GM18867 (cell line): Measurements from ENCODE around the gene PHACTR3.

Source experiments
- ATAC-seq: cut with Tn5 transposase; IDR thresholded peaks from one replicate; pipeline ENCODE4 v1.9.1; 2021; ENCODE audit warnings: mild to moderate bottlenecking, moderate library complexity; ENCODE audit not compliant: unreplicated experiment

The PHACTR3 gene

DNA sequence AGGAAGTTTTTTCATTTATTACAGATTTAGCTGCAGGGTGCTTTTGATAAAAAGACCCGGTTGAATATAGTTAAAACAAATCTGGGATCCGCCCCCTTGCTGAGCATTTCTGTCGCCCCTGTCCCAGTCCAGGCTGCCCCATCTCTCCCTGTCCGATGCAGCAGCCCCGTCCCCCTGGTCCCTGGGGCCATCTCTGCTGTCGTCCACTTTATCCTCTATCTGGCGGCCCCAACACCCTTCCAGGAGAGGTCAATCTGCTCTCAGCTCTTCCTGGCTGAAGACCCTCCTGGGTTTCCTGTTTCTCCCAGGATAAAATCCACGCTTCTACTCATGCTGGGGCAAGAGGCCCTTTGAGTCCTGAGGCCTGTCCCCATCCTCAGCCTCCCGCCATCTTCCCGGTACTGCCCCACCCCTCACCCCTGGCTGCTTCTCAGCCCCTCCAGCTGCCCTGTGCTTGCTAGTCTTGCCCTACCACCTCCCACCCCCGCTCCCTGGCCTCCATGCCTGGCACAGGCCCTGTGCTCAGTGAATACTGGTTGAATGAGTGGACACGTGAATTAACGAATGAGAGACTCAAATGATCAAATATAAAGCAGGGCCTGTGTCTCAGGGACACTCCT is 16.0 kb upstream of the PHACTR3 start:
- no peak for ATAC-seq

DNA sequence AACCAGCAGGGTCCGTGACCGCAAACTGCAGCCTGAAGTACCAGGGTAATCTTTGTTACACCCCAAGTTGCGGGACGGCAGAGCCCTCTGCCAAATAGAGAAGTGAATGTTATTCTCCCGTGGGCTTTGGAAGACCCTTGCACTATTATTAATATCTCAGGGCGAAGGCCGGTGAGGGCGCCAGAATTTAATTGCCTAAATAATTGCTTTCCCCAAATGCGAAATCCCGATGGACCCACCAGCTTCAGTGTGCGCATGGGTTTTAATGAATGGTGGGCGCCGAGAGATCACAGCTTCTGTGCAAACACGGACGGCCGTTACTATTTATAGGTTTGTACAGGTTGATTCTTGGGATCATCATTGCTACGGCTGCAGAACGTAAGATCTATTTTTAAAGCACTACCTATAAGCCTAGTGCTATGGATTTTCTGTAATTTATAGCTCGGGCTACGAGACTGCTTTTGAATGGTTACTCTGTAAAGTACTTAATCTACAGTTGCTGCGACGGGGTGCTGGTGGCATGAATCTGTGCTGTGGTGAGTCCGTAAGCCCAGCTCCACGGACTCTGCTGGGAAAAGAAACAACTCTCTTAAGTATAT is 15.2 kb upstream of the PHACTR3 start:
- no peak for ATAC-seq

DNA sequence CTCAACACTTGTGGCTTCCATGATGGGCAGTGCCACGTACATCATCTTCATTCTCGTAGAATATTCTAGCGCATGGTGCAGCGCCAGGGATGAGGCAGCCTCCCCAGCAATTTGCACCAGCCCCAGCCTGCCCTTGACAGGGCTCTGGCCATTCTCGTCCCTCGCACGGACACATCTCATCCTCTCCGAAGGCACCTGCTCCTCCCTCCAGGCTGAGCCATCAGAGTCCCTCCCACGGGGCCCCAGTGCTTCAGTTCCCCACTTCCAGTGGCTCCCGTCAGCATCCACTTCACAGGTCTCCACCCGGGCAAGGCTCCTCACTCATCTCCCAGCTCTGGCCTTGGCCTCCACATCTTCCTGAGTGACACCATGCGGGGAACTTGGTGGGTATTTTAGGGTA is 13.3 kb upstream of the PHACTR3 start:
- no peak for ATAC-seq

DNA sequence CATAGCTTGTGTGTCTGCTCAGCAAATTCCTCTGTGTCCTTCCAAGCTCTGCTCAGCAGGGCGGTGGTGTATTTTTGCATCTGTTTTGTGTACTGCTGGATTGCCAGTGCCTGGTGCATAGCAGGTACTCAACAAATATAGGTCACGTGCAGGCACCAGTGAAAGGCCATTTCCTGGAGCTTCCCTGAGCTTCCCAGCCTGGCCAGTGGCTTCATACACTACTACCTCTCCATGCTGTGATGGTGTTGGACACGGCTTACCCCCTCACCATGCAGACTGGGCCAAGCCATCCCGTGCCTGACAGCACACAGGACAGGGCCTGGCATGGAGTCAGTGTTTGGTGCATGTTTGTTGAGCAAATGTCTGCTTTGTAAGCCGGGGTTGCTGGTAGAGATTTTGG is 7.7 kb upstream of the PHACTR3 start:
- ATAC-seq: no peak

DNA sequence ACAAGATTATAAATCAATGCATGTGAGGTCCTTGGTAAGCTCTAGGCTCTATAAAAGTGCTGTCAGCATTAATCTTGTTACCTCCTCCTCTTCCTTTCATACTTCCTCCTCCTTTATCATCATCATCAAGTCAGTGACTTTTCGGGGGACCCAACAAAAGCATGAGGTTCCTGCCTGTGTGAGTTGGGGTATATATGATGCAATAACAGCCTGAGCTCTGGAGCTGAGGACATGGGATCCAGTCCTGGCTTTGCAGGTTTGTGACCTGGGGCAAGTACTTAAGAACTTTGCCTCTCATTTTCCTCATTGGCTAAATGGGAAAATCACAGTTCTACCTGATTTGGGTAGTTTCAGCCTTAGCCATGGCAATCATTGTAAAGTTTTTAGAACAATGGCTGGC is 7.1 kb upstream of the PHACTR3 start:
- ATAC-seq: no peak

DNA sequence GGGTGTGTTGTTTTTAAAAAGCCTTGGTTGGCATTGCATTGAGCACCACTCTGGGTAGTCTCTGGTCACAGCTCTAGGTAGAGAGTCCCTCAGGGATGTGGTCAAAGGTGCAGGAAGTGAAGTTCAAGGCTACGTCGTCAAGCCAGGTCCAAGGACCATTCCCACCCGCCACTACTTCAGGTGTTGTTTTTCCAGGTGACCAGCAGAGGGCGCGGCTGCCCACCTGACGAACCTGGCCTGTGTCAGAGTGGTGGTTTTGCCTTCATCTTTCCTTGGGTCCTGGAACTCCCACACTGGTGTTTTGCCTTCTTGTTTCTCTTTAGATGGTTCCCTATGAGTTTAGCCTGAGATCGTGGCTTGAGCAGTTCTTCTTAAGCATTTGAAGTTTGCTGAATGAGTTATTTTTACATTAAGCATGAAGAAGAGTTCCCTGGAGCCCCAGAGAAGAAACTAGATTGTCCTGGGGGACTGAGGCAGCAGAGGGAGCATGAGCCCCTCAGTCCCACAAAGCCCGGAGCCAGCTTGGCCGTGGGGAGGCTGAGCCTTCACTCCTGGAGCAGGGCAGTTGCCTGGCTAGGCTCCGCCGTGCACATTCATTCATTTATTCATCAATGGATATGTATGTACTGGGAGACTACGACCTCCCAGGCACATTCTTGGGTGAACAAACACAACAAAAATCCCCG is 5.6 kb upstream of the PHACTR3 start:
- ATAC-seq: no peak

DNA sequence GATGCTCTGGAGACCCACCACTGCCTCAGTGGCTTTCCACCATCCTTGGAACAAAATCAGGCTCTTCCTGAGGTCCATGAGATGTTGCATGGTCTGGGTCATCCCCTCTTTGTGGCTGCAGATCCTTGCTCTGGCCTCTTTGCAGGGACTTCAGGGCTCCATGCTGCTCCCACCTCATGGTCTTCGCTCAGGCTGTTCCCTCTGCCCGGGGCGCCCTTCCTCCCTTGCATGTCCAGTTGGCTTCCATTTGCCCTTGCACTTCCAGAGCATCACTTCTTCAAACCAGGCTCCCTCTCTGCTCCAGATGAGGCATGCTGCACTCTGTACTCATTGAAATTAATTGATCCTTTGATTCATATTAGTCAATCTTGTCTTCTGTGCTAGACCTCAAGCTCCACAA is 4.4 kb upstream of the PHACTR3 start:
- ATAC-seq: no peak

DNA sequence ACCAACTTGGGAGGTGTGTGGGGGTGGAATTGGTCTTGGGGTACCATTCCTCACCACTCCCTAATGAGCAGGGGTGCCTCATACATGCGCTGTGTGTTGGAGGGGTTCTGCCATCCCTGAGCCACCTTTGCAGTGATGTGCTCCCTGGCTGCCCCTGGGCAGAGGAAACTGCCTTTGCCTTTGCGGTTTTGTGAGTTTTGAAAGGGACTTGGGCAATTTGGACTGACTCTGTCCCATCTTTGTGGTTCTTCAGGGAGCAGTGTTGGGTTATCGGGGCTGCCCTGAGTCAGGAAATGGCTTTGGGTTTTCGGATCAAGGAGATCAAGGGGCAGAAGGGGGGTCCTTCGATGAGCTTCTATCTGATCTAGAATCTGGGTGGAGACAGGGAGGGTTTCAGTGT is 3.9 kb upstream of the PHACTR3 start:
- no peak for ATAC-seq

DNA sequence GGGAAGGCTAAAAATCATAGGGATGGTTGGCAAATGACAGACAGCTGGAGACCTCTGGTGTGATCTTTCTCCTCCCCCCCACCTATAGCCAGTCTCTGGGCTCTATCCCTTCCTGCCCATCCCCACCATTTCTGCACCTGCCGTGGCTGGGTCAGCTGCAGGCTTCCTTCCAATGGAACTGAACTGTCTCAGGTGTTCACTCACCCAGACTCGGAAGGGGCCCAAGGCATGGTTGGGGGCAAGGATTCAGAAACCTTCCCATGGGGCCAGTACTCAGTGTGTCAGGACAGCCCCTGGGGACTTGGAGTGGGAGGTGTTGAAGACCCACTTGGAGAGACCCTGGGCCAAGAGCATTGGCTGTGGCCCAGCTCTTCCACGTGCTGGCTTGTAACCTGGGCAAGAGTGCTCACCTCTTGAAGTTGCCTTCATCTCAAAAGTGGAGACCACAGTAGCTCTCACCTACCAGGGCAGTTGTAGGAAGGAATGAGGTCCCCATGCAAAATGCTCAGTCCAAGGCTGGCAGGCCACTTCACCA is 1.7 kb upstream of the PHACTR3 start:
- ATAC-seq: no peak

DNA sequence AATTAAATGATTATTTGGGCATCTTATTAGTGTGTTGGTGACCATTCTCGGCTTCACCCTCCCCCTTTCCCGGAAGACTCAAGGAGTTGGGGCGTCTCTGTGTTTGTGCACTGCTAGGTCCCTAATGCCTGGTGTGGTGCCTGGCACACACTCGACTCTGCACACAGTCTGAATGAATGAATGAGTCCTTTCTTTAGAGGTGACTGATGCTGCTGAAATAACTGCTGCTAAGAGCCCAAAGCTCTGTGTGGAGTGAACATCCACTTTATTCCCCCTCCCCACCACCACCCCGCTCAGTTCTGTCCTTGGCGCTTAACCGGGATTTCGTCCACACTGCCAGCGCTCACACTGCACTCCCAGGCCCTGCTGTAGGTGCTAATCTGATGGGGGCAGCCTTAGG is 1.2 kb upstream of the PHACTR3 start:
- ATAC-seq: no peak

DNA sequence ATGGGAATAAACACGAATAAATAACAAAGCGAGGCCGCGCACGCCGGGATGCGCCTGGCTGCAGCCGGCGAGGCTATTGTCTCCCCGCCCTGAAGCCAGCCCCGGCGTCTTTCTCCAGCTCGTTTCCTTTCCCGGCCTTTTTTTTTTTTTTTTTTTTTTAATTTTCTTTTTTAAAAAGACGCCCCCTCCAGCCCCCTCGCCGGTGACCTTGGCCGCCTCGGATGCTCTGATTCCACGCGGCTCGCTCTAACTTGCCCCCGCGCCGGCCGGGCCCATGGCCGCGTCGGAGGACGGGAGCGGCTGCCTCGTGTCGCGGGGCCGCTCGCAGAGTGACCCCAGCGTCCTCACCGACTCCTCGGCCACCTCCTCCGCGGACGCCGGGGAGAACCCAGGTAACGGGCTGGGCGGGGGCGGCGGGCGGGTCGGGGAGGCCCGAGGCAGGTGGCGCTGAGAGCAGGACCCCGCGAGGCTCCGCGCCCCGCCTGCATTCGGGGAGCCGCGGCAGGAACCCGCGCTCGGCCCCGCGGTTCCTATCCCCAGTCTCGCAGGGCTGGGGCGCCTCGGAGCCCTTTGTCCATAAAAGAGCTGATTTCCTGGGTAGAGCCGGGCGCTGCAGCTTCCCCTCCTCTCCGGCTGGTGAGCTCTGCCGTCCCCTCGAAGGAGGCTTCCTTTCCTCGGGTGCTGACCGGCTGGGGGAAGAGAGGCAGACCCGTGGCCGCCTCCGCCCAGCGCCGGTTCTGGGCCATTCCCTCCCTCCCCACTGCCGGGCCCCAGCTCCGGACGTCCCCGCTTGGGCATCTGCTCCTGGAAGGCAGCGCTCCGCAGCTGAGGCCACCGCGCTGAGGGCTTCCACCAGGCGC is 631 bp downstream of the PHACTR3 start:
- no peak for ATAC-seq

DNA sequence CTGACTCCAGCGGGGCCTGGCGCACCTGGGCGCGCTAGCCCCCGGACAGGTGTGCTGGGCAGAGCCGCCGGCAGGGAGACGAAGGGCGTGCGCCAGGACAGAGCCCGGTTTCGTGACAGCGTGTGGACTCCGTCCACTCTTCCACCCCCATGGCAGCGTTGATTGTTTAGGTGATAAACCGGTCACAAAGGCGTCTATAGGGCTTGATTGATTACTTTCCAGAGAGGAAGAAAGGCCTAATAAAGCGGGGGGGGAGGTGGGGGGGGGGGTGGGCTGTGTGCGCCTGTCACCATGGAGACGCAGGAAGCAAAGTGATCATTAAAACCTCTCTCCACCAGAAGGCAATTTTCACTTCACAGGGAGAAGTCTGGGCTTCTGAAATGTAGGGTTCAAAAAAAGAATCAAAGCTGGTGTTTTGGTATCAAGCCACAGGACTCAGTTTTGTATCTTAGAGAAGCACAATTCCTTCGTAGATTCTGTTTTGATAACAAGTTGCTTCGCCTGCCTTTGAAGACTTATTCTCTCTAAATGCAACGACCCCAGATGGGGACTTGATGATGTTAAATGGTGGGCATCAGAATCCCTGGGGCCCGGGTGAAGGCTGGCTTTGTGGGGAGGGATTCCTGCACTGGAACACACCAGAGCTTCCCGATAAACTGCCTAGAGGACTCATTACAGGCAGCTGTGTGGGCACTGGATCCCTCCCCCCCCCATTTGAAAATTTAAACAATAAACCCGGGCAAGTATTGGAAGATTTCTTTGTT is 1.4 kb downstream of the PHACTR3 start:
- no peak for ATAC-seq

DNA sequence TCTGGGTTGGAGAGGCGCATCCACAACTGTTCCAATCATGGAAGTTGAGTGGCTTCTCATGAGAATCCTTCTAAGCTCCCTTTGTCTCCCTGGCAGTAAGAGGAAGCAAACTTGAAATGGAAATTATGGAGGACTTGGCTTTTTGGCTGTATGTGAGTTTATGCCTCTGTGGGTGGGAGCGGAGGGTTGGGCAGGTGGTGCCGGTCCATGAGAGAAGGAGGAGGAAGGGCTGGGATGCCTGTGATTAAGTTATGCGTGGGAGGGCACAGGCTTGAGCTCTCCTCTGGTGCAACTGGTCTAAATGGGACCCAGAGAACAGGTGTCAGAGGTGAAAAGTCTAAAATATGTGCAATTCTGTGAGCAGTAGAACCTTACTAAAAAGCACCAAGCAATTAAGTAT is 2.2 kb downstream of the PHACTR3 start:
- ATAC-seq: no peak

DNA sequence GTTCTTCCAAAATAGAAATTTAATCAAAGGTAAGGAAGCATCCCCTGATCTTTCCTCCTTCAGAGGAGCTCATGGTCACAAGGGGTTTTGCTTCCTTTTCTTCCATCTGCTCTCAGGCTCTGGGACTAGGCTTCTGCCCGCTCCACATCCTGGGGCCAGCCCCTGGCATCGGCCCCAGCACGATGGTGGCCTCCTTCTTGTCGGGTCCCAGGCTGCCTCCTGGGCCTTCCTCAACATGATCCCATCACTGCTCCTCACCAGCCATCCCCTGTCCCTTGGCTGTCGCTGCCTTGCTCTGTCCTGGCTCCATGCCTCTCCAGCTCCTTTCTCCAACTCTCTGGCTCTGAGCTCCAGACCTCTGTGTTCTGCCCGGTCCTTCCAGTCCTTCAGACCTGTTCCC is 4.1 kb downstream of the PHACTR3 start:
- ATAC-seq: no peak

DNA sequence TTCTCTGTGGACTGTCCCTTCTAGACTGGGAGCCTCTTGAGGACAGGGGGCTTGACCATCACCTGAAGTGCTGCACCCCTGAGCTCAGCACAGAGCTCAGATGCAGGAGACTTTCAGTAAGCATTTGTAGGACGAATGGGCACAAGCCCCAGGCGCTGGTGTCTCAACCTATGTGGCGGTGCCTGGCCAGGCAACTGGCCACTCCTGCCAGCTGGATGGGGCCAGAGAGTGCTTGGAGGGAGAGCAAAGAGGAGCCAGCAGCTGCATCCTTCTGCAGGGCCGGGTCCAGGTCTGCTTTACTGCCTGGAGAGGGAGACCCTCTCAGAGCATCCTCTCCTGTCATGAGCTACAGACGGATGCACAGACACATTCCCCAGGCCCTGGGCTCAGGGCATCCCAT is 4.5 kb downstream of the PHACTR3 start:
- no peak for ATAC-seq

DNA sequence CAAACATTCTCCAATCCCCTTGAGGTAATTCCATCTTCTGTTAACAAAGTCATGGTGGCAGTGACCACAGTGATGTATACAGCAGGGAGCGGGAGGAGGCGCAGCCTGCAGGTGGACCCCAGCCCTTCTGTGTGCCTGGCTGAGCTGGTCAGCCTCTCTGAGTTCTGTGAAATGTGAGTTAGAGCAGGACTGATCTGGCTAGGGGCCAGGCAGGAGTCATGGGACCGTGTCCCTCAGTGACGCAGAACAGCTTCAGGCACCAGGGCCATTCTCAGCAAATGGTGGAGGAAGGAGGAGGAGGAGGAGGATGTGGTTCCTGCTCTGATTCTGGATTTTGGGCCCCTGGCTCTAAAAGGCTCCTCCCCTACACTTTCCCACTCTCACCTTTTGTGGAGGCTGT is 6.9 kb downstream of the PHACTR3 start:
- no peak for ATAC-seq

DNA sequence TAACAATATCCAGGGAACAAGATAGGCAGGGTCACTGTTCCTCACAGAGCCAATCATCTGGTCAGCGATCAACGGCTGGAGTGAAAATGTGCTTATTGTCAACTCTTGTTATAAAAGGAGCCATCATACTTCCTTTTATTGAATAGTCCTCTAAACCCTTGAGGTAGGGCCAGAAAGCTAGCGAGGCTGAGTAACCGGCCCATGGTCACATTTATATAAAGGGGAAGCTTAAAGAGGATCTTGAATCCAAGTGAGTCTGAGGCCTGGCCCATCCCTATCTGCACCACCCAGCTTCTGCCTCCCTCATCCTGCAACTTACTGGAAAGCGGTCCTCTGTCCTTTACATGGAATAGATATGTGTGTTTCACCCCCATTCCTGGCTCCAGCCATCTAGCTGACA is 9.5 kb downstream of the PHACTR3 start:
- ATAC-seq: no peak

DNA sequence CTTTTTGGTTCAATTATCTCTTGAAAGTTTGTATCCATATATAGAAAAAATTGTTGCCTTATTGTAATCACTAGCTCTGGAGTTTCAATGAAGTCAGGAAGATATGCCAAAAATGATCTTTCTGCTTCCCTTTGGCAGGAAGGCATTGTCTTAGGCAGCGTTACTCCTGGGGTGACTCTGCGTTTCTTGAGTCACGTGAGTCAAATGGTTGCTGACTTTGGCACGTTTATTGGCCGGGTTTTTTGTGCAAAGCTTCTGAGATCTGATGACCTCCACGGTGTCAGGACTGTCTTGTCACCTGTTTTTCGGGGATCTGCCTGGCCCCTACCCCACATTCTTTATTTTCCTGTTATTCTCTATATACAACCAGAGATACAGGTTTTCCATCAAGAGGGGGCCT is 10.4 kb downstream of the PHACTR3 start:
- no peak for ATAC-seq

DNA sequence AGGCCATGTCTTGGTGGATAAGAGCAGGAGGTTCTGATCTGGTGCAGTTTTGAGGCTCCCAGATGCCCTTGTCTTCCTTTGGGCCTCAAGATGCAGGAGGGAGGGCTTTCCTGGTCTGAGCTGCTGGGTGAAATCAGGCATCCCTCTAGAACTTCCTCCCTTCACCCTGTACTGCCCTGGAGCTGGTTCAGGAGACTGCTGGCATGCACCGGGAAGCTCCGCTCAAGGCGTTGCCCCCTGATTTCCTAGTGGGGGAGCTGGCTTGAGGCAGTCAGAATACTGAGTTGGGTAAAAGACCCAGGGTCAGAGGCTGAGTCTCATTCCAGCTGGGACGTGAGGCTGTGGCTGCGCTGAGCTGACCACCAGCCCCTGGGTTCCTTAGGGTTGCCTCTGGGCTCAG is 12.0 kb downstream of the PHACTR3 start:
- ATAC-seq: no peak

DNA sequence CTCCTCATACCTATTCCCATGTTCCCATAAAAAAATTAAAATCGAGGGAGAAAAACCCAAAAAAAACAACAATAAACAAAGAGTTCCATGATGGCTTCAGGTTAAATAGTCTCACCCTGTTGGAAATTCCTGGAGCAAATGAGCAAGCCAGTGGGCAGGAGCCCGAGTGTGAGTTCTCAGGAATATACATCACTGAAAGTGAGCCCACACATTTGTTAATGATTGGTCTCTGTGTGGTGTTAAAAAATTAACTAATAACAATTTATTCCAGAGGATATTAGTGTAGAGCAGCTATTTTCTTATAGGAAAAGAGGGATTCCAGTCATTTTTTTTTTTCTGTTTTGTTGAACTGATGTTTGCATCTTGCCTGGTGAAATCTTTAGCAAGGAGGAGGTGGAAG is 12.9 kb downstream of the PHACTR3 start:
- ATAC-seq: no peak

DNA sequence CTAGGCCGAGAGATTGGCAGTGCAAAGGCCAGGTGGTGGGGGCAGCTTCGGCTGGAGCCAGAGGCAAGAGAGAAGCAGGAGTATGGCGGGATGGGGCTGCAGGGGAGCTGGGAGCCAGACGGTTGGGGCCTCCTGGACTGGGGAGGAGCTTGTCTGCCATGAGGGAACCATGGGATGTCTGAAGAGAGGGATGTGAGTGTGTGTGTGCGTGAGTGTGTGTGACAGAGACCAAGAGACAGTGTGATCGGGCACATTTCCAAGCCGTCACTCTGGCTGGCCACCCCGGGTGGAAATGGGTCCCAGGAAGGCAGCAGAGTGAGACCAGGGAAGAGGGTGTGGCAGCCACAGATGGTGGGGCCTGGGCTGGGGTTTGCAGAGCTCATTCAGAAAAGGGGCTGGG is 13.8 kb downstream of the PHACTR3 start:
- ATAC-seq: no peak
